ENCODE results near the gene NCR1.
"Not testable (repeated sequence)": the region's sequence is repeated elsewhere in the genome, so short reads cannot be mapped to it uniquely, and the experiment has no call there.

Gene NCR1, protein sequence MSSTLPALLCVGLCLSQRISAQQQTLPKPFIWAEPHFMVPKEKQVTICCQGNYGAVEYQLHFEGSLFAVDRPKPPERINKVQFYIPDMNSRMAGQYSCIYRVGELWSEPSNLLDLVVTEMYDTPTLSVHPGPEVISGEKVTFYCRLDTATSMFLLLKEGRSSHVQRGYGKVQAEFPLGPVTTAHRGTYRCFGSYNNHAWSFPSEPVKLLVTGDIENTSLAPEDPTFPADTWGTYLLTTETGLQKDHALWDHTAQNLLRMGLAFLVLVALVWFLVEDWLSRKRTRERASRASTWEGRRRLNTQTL

DNA sequence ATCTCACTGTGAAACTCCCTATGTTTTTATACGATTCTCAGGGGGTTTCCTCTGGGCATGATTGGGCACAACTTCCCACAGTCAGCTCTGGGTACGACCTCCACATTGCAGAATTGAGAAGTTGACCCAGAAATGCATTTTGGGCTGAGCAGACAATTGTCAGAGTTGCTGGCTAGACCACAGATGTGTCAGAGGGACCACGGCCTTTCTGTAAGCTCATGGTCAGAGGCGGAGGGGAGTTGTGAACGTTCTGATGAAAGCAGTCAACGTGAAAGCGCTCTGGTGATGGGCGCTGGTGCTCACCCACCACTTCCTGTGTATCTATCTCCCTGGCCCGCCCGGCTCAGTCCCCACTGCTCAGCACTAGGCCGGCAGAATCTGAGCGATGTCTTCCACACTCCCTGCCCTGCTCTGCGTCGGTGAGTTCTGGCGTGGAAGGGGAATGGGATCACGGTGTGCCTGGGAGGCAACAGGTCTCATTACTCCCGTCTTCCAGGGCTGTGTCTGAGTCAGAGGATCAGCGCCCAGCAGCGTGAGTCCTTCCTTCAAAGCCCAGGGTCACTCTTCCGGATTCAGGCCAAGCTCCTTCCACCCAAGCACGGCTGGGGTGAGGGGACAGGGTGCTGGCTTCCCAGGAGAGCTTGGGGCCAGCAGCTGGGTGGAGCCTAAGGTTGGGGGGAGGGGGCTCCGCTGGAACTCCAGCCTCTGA is at the start of gene NCR1:
TSS of gene NCR1 (plus strand) at position 346 of the 709 bp plus-strand sequence. CDS start at position 386, 40 bp downstream.
- in situ Hi-C loops (cut with MboI; ENCODE audit: low sequenced_read_pairs): no loop called here

DNA sequence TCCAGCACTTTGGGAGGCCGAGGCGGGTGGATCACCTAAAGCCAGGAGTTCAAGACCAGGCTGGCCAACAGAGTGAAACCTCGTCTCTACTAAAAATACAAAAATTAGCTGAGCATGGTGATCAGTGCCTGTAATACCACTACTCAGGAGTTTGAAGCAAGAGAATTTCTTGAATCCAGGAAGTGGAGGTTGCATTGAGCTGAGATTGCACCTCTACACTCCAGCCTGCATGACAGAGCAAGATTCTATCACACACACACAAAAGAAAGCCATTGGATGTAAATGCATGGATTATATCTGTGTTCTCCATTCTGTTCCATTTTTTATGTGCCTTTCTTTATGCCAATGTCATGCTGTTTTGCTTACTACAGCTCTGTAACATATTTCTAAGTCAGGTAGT is 47.5 kb upstream of the NCR1 start:
- in situ Hi-C loops (cut with MboI; ENCODE audit: low sequenced_read_pairs): not testable (repeated sequence)

DNA sequence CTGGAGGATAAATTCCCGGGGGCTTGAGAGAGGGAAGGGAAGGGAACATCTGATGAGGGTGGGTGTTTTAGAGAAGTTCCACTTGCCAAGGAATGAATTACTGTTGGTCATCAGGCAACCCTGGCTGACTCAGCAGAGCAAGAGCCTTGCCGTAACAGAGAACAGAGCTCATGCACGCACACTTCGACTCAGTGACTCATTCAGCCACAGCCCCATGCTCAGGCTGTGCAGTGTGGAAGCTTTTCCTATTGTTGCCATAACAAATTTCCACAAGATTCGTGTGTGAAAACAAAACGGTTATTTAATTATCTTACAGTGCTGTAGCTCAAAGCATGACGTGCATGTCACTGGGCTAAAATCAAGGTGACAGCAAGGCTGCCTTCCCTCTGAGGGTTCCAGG is 46.5 kb upstream of the NCR1 start:
- in situ Hi-C loops (cut with MboI; ENCODE audit: low sequenced_read_pairs): not testable (repeated sequence)

DNA sequence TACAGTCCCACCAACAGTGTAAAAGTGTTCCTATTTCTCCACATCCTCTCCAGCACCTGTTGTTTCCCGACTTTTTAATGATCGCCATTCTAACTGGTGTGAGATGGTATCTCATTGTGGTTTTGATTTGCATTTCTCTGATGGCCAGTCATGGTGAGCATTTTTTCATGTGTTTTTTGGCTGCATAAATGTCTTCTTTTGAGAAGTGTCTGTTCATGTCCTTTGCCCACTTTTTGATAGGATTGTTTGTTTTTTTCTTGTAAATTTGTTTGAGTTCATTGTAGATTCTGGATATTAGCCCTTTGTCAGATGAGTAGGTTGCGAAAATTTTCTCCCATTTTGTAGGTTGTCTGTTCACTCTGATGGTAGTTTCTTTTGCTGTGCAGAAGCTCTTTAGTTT is 42.5 kb upstream of the NCR1 start:
- in situ Hi-C loops (cut with MboI; ENCODE audit: low sequenced_read_pairs): not testable (repeated sequence)

DNA sequence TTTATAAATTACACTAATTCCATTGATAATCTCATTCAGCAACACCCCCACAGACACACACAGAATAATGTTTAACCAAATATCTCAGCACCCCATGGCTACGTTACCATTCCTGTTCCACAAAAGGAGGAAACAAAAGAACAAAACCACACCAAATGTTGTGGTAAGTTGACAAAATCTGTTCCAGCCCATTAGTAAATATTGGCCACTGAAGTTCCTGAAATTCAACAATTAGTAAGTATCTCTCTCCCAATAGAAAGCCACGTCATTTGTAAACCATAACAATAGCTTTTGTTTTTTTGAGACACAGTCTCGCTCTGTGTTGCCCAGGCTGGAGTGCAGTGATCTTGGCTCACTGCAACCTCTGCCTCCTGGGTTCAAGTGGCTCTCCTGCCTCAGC is 34.3 kb upstream of the NCR1 start:
- in situ Hi-C loops (cut with MboI; ENCODE audit: low sequenced_read_pairs): no loop called here

DNA sequence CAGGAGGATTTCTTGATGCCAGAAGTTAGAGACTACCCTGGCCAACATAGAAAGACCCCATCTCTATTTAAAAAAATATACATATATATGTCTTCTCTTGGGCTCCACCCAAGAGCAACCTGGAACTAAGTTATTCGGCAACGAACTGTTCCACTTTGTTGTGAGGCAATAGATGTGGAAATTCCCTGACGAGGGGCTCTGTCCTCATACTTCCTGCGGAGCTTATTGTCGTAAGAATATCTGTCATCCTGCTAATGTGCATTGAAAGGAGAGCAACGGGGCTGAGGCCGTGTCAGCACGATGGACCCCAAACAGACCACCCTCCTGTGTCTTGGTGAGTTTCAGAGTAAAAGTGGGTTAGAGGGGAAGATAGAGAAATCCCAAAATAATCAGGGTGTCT is 32.0 kb upstream of the NCR1 start, which contains the start of gene FCAR:
TSS of gene FCAR (plus strand) at position 246 of the 400 bp plus-strand sequence. CDS start at position 301, 55 bp downstream.
- in situ Hi-C loops (cut with MboI; ENCODE audit: low sequenced_read_pairs): no loop called here

DNA sequence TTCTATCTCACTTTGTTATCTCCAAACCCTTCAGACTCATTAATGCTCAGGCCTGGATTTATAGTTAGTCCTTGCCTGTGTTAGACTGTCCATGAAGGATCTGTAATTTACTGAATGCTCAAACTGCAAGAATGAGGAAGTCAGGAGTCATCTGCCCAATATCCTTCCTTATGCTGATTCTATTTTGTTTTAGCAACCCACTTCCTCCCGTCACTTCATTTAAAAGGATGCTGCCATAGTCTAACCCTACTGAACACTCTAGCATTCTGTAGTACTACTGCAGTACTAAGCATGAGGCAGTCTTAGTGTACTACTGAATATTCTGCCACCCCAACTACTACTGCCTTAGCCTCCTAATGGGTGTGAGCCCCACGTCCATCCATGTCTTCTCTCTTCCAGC is 30.4 kb upstream of the NCR1 start:
- in situ Hi-C loops (cut with MboI; ENCODE audit: low sequenced_read_pairs): no loop called here

DNA sequence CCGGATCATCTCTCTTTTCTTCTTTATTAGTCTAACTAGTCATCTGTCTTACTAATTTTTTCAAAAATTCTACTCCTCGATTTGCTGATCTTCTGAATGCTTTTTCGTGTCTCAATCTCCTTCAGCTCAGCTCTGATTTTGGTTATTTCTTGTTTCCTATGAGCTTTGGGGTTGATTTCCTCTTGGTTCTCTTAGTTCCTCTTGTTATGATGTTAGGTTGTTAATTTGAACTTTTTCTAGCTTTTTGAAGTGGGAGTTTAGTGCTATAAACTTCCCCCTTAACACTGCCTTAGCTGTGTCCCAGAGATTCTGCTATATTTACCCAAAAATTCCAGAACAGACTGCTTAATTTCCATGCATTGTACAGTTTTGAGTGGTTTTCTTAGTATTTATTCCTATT is 28.5 kb upstream of the NCR1 start:
- in situ Hi-C loops (cut with MboI; ENCODE audit: low sequenced_read_pairs): no loop called here

DNA sequence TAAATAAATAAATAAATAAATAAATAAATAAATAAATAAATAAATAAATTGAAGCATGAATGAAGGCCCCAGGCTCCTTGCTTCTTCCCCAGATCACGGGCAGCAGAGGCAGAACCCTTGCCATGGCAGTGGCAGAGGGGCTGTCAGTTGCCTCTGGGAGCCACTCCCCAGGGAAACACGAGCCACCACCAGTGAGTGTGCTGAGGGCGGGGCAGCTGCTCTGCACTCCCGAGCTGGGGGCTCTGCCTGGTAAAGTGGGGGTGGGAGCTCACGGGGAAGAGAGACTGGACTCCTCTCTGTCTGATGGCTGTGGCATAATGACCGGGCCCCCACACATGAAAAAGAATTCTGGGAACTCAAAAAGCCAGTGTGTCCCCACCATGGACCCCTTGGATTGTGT is 24.1 kb upstream of the NCR1 start:
- in situ Hi-C loops (cut with MboI; ENCODE audit: low sequenced_read_pairs): no loop called here

DNA sequence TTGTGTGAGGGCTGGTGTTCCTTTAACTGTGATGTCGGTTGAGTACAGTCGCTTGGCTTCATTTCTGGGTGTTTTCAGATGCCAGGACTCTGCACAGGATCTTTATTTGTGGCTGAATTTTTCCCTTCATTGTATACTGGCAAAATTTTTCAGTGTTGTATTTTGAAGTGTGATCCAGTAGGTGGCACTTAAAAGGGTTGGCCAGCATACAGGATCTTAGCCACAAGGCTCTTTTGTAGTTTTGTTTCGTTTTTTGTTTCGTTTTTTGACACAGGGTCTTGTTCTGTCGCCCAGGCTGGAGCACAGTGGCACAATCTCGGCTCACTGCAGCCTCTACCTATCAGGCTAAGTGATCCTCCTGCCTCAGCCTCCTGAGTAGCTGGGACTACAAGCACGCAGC is 23.2 kb upstream of the NCR1 start:
- in situ Hi-C loops (cut with MboI; ENCODE audit: low sequenced_read_pairs): no loop called here

DNA sequence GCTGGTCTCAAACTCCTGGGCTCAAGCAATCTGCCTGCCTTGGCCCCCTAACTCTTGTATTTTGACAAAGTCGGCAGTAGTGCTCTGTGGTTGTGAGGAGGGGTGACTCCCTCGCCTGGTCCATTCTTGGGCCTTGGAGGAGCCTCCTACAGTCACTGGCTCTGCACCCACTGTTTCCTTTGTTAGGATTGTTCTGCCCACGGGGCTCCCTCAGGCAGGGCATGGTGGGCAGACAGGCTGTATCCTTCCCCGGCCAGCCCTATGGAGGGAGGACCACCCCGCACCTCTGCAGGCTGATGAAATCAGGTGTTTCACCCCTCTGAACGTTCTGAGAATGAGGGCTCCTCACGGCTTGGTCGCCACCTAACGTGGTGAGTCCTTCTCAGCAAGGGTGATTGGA is 22.7 kb upstream of the NCR1 start:
- in situ Hi-C loops (cut with MboI; ENCODE audit: low sequenced_read_pairs): no loop called here

DNA sequence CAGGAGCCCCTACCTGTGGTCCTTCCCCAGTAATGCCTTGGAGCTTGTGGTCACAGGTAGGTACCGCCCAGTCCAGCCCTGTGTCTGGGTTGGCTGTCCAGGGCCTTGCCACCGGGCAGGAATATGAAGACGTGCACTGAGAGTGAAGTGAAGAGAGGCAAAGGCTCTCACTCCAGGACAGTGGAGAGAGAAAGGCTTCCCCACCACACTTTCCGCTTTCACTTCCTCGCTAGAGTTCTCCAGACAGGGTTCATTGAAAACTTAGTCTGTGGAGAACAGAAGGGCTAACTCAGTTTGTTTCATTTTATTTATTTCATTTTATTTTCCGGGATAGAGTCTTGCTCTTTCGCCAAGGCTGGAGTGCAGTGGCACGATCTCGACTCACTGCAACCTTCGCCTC is 17.7 kb upstream of the NCR1 start:
- in situ Hi-C loops (cut with MboI; ENCODE audit: low sequenced_read_pairs): no loop called here

DNA sequence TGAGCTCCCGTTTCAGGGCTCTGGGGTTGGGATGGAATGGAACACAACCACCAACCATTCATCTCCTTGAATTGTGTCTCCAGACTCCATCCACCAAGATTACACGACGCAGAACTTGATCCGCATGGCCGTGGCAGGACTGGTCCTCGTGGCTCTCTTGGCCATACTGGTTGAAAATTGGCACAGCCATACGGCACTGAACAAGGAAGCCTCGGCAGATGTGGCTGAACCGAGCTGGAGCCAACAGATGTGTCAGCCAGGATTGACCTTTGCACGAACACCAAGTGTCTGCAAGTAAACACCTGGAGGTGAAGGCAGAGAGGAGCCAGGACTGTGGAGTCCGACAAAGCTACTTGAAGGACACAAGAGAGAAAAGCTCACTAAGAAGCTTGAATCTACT is 16.4 kb upstream of the NCR1 start:
- in situ Hi-C loops (cut with MboI; ENCODE audit: low sequenced_read_pairs): no loop called here

DNA sequence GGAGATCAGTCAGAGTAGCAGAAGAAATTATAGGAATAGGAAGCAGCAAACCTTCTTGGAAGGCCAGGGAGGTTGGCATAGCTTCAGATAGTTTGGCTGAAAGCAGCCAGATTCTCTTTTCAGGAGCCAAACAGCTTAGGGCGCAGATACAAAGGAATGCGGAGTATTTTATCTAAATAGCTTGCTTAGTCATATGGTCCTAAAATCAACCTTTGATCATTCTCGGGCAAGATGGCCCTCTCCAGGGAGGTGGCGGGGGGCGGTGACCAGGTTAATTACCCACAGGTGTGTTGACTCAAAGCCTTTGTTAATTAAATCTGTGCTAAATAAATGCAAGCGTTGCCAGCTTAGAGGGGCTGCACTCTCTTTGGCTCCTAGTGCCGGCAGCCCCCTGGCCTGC is 12.5 kb upstream of the NCR1 start:
- in situ Hi-C loops (cut with MboI; ENCODE audit: low sequenced_read_pairs): no loop called here

DNA sequence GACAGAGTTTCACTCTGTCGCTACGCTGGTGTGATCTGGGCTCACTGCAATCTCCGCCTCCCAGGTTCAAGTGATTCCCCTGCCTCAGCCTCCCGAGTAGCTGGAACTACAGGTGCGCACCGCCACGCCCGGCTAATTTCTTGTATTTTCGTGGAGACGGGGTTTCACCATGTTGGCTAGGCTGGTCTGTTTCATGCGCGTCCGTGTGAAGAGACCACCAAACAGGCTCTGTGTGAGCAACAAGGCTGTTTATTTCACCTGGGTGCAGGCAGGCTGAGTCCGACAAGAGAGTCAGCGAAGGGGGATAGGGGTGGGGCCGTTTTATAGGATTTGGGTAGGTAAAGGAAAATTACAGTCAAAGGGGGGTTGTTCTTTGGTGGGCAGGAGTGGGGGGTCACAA is 11.8 kb upstream of the NCR1 start:
- in situ Hi-C loops (cut with MboI; ENCODE audit: low sequenced_read_pairs): not testable (repeated sequence)

DNA sequence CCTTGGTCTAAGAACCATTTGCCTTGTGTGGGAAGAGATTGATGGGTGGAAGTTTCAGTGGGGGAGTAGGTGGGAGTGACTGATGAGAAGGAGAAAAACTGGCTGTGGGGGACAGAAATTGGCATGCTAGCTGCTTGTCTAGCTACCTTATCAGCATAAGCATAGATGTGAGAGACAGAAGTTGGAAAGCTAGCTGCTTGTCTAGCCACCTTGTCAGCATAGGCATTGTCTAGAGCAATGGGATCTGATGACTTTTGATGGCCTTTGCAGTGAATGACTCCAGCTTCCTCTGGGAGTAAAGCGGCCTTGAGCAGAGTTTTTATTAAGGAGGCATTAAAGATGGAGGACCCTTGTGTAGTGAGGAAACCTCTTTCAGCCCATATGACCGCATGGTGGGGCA is 9.9 kb upstream of the NCR1 start:
- in situ Hi-C loops (cut with MboI; ENCODE audit: low sequenced_read_pairs): no loop called here

DNA sequence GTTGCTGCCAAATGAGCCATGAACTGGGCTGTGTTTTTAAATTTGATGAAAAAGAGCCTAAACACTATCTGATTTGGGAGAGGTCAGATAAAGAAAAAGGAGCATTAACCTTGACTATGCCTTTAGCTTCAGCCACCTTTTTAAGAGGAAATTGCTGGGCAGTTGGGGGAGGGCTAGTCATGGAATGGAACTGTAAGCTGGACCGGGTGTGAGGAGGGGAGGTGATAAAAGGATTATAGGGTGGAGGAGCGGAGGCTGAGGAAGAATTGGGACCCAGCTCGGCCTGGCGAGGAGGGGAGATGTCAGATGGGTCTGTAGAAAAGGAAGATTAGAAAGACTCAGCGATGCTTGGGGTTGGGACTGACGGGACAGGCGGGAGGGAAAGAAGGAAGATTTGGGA is 7.3 kb upstream of the NCR1 start:
- in situ Hi-C loops (cut with MboI; ENCODE audit: low sequenced_read_pairs): not testable (repeated sequence)

DNA sequence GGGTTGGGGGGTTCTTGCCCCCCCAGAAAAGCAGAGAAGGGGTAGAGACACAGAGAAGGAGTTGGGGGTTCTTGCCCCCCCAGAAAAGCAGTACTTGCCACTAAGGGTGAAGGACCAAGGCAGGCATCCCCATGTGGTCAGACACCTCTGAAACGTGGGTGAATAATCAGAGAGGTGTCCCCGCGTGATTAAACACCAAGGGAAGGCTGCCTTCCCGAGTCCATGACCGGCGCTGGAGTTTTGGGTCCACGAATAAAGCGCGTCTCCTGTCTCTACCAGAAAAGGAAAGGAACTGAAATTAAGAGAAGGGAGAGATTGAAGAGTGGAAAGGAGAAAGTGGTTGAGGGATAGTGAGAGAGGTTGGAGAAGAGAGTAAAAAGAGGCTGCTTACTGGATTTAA is 6.3 kb upstream of the NCR1 start:
- in situ Hi-C loops (cut with MboI; ENCODE audit: low sequenced_read_pairs): not testable (repeated sequence)

DNA sequence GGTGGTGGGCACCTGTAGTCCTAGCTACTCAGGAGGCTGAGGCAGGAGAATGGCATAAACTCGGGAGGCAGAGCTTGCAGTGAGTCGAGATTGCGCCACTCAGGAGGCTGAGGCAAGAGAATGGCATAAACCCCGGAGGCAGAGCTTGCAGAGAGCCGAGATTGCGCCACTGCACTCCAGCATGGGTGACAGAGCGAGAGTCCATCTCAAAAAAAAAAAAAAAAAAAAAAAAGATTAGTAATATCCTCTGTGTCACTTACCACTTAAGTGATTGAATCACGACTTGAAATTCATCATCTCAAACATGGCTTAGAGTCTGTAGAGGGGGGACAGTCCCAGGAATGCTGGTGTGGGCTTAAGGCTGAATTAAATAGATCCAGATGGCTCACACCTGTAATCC is 4.8 kb upstream of the NCR1 start:
- in situ Hi-C loops (cut with MboI; ENCODE audit: low sequenced_read_pairs): not testable (repeated sequence)

DNA sequence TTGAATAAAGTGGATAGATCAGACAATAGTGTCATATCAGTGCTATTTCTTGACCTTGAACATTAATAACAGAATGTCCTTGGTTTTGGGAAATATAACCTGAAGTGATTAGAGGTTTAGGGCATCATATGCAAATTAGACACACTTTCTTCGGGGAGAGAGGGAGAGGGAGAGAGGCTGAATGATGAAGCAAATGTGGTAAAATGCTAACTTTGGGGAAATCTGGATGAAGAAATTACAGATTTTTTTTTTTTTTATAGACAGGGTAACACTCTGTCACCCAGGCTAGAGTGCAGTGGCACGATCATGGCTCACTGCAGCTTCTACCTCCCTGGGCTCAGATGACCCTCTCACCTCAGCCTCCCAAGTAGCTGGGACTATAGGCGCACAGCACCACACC is 3.9 kb upstream of the NCR1 start:
- in situ Hi-C loops (cut with MboI; ENCODE audit: low sequenced_read_pairs): no loop called here

DNA sequence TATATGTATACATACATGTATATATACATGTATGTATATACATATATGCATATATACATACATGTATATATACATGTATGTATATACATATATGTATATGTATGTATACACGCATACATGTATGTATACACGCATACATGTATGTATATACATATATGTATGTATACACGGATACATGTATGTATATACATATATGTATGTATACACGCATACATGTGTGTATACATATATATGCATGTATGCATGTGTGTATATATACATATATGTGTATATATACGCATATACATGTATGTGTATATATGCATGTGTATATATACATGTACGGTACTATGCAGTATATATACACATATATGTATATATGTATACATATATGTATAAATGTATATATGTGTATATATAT is 2.6 kb upstream of the NCR1 start:
- in situ Hi-C loops (cut with MboI; ENCODE audit: low sequenced_read_pairs): no loop called here

DNA sequence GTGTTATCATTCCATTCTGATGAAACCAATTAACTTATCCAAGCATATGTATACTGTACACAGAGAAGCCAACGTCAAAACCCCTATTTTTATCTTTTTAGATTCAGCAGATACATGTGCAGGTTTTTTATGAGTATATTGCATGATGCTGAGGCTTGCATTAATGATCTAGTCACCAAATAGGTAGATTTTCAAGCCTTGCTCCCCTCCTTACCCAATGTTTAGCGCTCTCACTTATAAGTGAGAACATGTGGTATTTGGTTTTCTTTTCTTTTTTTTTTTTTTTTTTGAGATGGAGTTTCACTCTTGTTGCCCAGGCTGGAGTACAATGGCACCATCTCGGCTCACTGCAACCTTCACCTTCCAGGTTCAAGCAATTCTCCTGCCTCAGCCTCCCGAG is 1.7 kb upstream of the NCR1 start:
- in situ Hi-C loops (cut with MboI; ENCODE audit: low sequenced_read_pairs): not testable (repeated sequence)

DNA sequence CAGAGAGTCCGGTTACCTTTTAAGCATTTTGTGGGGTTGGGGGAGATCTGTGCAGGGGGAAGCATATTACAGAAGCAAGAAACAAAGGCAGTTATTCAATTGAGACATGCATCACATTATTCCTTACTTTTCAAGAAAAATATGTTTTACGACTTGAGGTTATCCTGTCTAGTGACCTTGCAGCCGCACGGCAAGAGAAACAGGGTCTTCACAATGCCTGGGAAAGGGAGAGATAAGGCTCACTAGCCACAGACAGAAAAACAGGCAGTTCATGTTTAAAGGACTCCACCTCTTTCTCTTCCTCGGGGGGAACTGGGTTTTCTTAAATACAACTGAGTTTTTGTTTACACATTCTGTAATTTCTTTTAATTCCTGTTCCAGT is 536 bp upstream of the NCR1 start:
- in situ Hi-C loops (cut with MboI; ENCODE audit: low sequenced_read_pairs): no loop called here

All from HL-60/S4 treated with retinoic acid at 250 ng/mL for 4 days and 3 days (cell line).